Neural crest cell (in vitro differentiated cells): ENCODE data around the gene MRPL10. TPM values are rescaled to one million over a fixed set of nuclear protein-coding genes. Genes with fewer than 3 reads are reported as not detected.

ENCODE experiments used
- DNase-seq: peaks from one replicate; pipeline ENCODE4 v3.0.0; 2021; ENCODE audit warnings: low read depth, mixed read lengths, low spot score
- H3K27ac Mint-ChIP-seq: one replicate; pipeline ENCODE4 v1.8.0; 2021; ENCODE audit warnings: mild to moderate bottlenecking, mixed read lengths; ENCODE audit not compliant: unreplicated experiment
- H3K27me3 Mint-ChIP-seq: 2 replicates; pipeline ENCODE4 v1.8.0; 2021; ENCODE audit warnings: low read depth, mild to moderate bottlenecking, mixed read lengths
- H3K36me3 Mint-ChIP-seq: 2 replicates; pipeline ENCODE4 v1.8.0; 2021; ENCODE audit warnings: low read depth, mild to moderate bottlenecking, mixed read lengths
- H3K4me1 Mint-ChIP-seq: 2 replicates; pipeline ENCODE4 v1.8.0; 2021; ENCODE audit warnings: mixed read lengths
- H3K4me3 Mint-ChIP-seq: one replicate; pipeline ENCODE4 v1.8.0; 2021; ENCODE audit warnings: mild to moderate bottlenecking, mixed read lengths
- H3K9me3 Mint-ChIP-seq: 2 replicates; pipeline ENCODE4 v1.8.0; 2021; ENCODE audit warnings: mixed read lengths
- CTCF ChIP-seq: fragments of 200-600 bp; sonication (generic); conservative IDR thresholded peaks from 2 replicates; pipeline ENCODE4 v1.5.0; 2021; ENCODE audit warnings: antibody characterized with exemption, mild to moderate bottlenecking
- total RNA-seq: library from RNA; stranded (reverse); gene quantifications from 2 replicates; pipeline ENCODE4 v1.2.1, GENCODE V29; 2021

MRPL10 gene
- total RNA-seq, 1 donor from 2014 or later: 50.0 TPM

GRCh38 chr17:47810200-47810821, 21.0 kb downstream of the MRPL10 start:
- Mint-ChIP-seq H3K36me3 (no peaks in the 10 kb centered on the region), H3K27ac (no peak overlapping the region), H3K4me1 (no peaks in the 10 kb centered on the region), H3K4me3 (no peak overlapping the region), H3K27me3 (peaks cover 4% of the 10 kb centered on the region), H3K9me3 (no peaks in the 10 kb centered on the region)
- no peak for DNase-seq
- no peak for TF ChIP-seq CTCF

- no peak overlapping the region for H3K4me3 Mint-ChIP-seq
- no peak for TF ChIP-seq CTCF
- H3K4me1 Mint-ChIP-seq: no peaks in the 10 kb centered on the region
- no peaks in the 10 kb centered on the region for H3K36me3 Mint-ChIP-seq
- H3K27me3 Mint-ChIP-seq: peaks cover 10% of the 10 kb centered on the region
- no peaks in the 10 kb centered on the region for H3K9me3 Mint-ChIP-seq
- no peak overlapping the region for H3K27ac Mint-ChIP-seq
- DNase-seq: no peak
Measured at GRCh38 chr17:47808830-47809480, 22.4 kb downstream of the MRPL10 start.

GRCh38 chr17:47808036-47808829, 23.1 kb downstream of the MRPL10 start:
- Mint-ChIP-seq H3K4me3 (no peak overlapping the region), H3K27me3 (peaks cover 15% of the 10 kb centered on the region), H3K27ac (no peak overlapping the region), H3K36me3 (no peaks in the 10 kb centered on the region), H3K9me3 (no peaks in the 10 kb centered on the region), H3K4me1 (no peaks in the 10 kb centered on the region)
- no peak for TF ChIP-seq CTCF
- no peak for DNase-seq

GRCh38 chr17:47807421-47807820, 23.9 kb downstream of the MRPL10 start:
- no peak for TF ChIP-seq CTCF

GRCh38 chr17:47806913-47807255, 24.5 kb downstream of the MRPL10 start:
- no peak overlapping the region for H3K4me3 Mint-ChIP-seq
- H3K36me3 Mint-ChIP-seq: no peaks in the 10 kb centered on the region
- no peaks in the 10 kb centered on the region for H3K9me3 Mint-ChIP-seq
- no peak for DNase-seq
- H3K4me1 Mint-ChIP-seq: no peaks in the 10 kb centered on the region
- no peak overlapping the region for H3K27ac Mint-ChIP-seq
- peaks cover 27% of the 10 kb centered on the region for H3K27me3 Mint-ChIP-seq
- TF ChIP-seq CTCF: no peak

More at GRCh38 chr17:47807421-47807820, 23.9 kb downstream of the MRPL10 start:
- no peaks in the 10 kb centered on the region for H3K9me3 Mint-ChIP-seq
- H3K36me3 Mint-ChIP-seq: no peaks in the 10 kb centered on the region
- H3K4me3 Mint-ChIP-seq: no peak overlapping the region
- H3K27ac Mint-ChIP-seq: peak overlapping the region; percentile 37
- peaks cover 22% of the 10 kb centered on the region for H3K27me3 Mint-ChIP-seq
- no peaks in the 10 kb centered on the region for H3K4me1 Mint-ChIP-seq
- no peak for DNase-seq
